ENCODE data around the gene KREMEN1. TPM values are rescaled to one million over a fixed set of nuclear protein-coding genes. Genes with fewer than 3 reads are reported as not detected.
A peak's percentile ranks its signal among the peaks of the same experiment; 100 is the strongest.

The KREMEN1 gene
- total RNA-seq, 1 experiment from 2014 or later, result 2.2 TPM

DNA sequence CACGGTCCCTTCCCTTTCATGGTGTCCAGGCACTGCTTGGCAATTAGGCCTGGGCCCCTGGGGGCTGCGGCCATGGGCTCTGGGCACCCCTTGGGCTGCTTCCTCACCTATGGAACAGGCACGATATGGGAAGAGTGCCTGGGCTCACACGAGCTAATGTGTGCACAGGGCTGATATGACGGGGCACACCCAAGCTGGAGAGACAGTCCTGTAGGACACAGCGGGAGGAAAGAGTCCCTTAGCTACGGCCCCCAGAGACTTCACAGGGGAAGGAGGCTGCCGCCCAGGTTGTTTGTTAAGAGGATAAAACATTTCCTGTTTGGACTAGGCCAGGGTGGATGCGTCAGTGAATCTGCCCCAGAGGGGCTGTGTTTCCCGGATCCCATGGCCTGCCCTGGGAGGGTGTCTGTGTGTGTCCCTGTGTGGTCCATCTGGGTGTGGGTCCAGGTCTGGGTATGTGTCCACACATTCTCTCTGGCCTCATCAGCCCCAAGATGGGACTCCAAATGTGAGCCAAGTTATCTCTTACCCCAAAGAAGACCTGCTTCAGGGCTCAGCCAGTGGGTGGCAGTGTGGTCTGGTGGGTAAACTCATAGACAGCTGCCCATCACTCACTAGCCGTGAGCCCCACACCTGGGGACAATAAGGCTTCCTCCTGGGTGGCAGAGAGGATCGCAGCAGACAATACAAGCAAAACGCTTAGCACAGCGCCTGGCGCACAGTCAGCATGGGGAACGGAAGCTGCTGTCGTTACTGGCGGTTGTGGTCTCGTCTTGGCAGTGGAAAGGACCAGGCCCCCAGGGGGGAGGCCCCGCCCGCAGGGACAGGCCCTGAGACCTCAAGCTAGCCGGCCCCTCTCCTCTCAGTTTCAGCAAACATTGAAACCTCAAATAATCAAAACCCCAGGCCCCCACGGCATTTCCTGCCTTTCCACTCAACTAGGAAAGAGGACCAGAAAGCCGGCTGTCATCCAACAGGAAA lies 129.7 kb downstream of the KREMEN1 start:
- TF ChIP-seq, protein P1, sequence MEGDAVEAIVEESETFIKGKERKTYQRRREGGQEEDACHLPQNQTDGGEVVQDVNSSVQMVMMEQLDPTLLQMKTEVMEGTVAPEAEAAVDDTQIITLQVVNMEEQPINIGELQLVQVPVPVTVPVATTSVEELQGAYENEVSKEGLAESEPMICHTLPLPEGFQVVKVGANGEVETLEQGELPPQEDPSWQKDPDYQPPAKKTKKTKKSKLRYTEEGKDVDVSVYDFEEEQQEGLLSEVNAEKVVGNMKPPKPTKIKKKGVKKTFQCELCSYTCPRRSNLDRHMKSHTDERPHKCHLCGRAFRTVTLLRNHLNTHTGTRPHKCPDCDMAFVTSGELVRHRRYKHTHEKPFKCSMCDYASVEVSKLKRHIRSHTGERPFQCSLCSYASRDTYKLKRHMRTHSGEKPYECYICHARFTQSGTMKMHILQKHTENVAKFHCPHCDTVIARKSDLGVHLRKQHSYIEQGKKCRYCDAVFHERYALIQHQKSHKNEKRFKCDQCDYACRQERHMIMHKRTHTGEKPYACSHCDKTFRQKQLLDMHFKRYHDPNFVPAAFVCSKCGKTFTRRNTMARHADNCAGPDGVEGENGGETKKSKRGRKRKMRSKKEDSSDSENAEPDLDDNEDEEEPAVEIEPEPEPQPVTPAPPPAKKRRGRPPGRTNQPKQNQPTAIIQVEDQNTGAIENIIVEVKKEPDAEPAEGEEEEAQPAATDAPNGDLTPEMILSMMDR (IDR thresholded peaks at IDR 0.05), result peak; percentile 70
- TF ChIP-seq, protein P2, sequence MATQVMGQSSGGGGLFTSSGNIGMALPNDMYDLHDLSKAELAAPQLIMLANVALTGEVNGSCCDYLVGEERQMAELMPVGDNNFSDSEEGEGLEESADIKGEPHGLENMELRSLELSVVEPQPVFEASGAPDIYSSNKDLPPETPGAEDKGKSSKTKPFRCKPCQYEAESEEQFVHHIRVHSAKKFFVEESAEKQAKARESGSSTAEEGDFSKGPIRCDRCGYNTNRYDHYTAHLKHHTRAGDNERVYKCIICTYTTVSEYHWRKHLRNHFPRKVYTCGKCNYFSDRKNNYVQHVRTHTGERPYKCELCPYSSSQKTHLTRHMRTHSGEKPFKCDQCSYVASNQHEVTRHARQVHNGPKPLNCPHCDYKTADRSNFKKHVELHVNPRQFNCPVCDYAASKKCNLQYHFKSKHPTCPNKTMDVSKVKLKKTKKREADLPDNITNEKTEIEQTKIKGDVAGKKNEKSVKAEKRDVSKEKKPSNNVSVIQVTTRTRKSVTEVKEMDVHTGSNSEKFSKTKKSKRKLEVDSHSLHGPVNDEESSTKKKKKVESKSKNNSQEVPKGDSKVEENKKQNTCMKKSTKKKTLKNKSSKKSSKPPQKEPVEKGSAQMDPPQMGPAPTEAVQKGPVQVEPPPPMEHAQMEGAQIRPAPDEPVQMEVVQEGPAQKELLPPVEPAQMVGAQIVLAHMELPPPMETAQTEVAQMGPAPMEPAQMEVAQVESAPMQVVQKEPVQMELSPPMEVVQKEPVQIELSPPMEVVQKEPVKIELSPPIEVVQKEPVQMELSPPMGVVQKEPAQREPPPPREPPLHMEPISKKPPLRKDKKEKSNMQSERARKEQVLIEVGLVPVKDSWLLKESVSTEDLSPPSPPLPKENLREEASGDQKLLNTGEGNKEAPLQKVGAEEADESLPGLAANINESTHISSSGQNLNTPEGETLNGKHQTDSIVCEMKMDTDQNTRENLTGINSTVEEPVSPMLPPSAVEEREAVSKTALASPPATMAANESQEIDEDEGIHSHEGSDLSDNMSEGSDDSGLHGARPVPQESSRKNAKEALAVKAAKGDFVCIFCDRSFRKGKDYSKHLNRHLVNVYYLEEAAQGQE (IDR thresholded peaks at IDR 0.05; ENCODE audit: insufficient read depth in 1 of 2, low read depth in 2 of 2, low read length in 1 of 2), result no peak
- TF ChIP-seq TCF7L2 (IDR thresholded peaks at IDR 0.05; ENCODE audit: low read depth, low read length) (no peak), SIN3A (IDR thresholded peaks at IDR 0.05; ENCODE audit: borderline replicate concordance, insufficient read depth, low read depth, low read length) (no peak), POLR2AphosphoS5 (IDR thresholded peaks at IDR 0.05; ENCODE audit: low read depth, low read length) (no peak)
- POLR2A ChIA-PET, result interaction anchor here (0.5 kb wide), 1 partner anchor 48 kb away, joined by 3 read pairs; no protein-coding TSS in a partner anchor
- no peak overlapping the region for H3K4me3 ChIP-seq (ENCODE audit: low read depth in 2 of 2, low read length in 2 of 2)
- H3K27ac ChIP-seq (ENCODE audit: low read length), result no peak overlapping the region
- no peaks in the 10 kb centered on the region for H3K36me3 ChIP-seq (ENCODE audit: control insufficient read depth, insufficient read depth, low read length)
- CTCF ChIA-PET, result interaction anchor here (0.5 to 2.0 kb wide), 2 partner anchors 41 to 43 kb away, joined by 6 to 7 read pairs; no protein-coding TSS in a partner anchor
- intact Hi-C loops (cut with micrococcal nuclease; ENCODE audit: unreplicated experiment) (no loop called here), in situ Hi-C loops (cut with HindIII; ENCODE audit: low pct_unique_long_range_greater_than_20kb, low sequenced_read_pairs) (no loop called here)
- DNase-seq (ENCODE audit: low read depth, low spot score) (no peak), ATAC-seq (0 out of 2 replicates have a peak, but pooled peaks have one; percentile 22)
- no TSS peak for BruUV-seq (replicated peaks)
- peaks cover 3% of the 10 kb centered on the region; the same call in 1 of the 2 replicates for H3K4me1 ChIP-seq (ENCODE audit: control insufficient read depth, insufficient read depth, low read length)
- no peaks in the 10 kb centered on the region for H3K9me3 ChIP-seq (ENCODE audit: control insufficient read depth, insufficient read depth, low read depth, low read length)
- no peaks in the 10 kb centered on the region; the same call in 1 of the 2 replicates for H3K27me3 ChIP-seq (ENCODE audit: control insufficient read depth, insufficient read depth, low read length)

DNA sequence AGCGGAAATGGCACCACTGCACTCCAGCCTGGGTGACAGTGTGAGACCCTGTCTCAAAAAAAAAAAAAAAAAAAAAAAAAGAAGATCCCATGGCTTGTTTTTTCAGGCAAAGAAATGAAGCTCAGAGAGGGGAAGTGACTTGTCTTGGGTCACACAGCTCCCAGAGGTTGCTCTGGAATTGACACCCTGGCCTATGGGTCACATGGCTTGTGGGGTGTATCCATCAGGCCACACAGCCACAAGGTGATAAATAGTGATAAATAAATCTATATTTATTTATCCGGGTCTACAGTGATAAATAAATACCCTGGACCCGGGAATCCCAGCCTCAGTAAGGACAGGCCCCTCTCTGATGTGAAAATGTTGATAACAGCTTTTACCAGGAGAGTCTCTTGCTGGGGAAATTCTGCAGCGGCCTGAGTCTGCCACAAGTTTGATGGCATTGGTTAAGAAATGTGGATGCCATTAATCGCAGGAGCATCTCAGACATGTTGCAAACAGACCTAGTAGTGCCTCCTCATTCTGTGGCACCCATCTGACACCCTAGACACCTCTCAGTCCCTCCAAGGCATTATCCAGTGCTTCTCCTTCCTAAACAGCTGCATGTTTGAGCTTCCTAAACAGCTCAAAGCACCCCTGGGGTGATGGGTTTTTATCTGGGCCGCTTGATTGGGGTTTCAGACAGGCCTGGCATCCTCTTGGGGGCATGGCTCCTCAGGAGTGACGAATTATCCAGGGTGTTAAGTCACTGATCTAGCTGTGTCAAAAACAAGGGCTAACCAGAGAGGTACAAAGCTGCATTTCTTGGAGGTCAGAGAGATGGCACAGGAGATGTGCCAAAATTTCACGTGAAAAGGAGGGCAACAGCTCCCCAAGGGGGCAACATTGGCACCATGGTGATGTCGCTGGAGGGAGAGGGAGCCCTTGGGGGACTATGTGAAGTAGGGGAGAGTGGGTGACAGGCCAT lies 130.9 kb downstream of the KREMEN1 start:
- POLR2A ChIA-PET, result no interaction called here
- in situ Hi-C loops (cut with HindIII; ENCODE audit: low pct_unique_long_range_greater_than_20kb, low sequenced_read_pairs) (no loop called here), intact Hi-C loops (cut with micrococcal nuclease; ENCODE audit: unreplicated experiment) (no loop called here)
- TF ChIP-seq POLR2AphosphoS5 (IDR thresholded peaks at IDR 0.05; ENCODE audit: low read depth, low read length), result no peak
- TF ChIP-seq SIN3A (IDR thresholded peaks at IDR 0.05; ENCODE audit: borderline replicate concordance, insufficient read depth, low read depth, low read length), result no peak
- TF ChIP-seq TCF7L2 (IDR thresholded peaks at IDR 0.05; ENCODE audit: low read depth, low read length), result no peak
- no peak overlapping the region for H3K4me3 ChIP-seq (ENCODE audit: low read depth in 2 of 2, low read length in 2 of 2)
- peaks cover 3% of the 10 kb centered on the region; the same call in 1 of the 2 replicates for H3K4me1 ChIP-seq (ENCODE audit: control insufficient read depth, insufficient read depth, low read length)
- H3K27me3 ChIP-seq (ENCODE audit: control insufficient read depth, insufficient read depth, low read length), result no peaks in the 10 kb centered on the region; the same call in 1 of the 2 replicates
- no peak overlapping the region for H3K27ac ChIP-seq (ENCODE audit: low read length)
- CTCF ChIA-PET, result interaction anchor here (2.0 kb wide), 1 partner anchor 42 kb away, joined by 6 read pairs; no protein-coding TSS in a partner anchor
- ATAC-seq (no peak), DNase-seq (ENCODE audit: low read depth, low spot score) (no peak)
- no peaks in the 10 kb centered on the region for H3K36me3 ChIP-seq (ENCODE audit: control insufficient read depth, insufficient read depth, low read length)
- BruUV-seq (replicated peaks), result no TSS peak
- H3K9me3 ChIP-seq (ENCODE audit: control insufficient read depth, insufficient read depth, low read depth, low read length), result no peaks in the 10 kb centered on the region
